ENCODE measurements around the gene DIDO1.
"Not testable (repeated sequence)": the region's sequence is repeated elsewhere in the genome, so short reads cannot be mapped to it uniquely, and the experiment has no call there.

- TF ChIP-seq SMARCB1 (IDR thresholded peaks at IDR 0.05; ENCODE audit: insufficient read length, low read depth); MXI1 (IDR thresholded peaks at IDR 0.05; ENCODE audit: low read depth, low read length); NFATC3 (IDR thresholded peaks at IDR 0.05); TARDBP (IDR thresholded peaks at IDR 0.05); CTCF (IDR thresholded peaks at IDR 0.05 in 2 of 3, conservative IDR thresholded peaks at IDR 0.05 in 1 of 3; ENCODE audit: insufficient read depth in 2 of 3, low read depth in 1 of 3, low read length in 3 of 3); ZNF184 (CRISPR knock-in tag; IDR thresholded peaks at IDR 0.05); KLF1 (tag; IDR thresholded peaks at IDR 0.05); NFXL1 (CRISPR knock-in tag; IDR thresholded peaks at IDR 0.05); SIN3A (IDR thresholded peaks at IDR 0.05; ENCODE audit: borderline replicate concordance in 2 of 2, control insufficient read depth in 1 of 2, low read depth in 2 of 2, low read length in 2 of 2); MAX (CRISPR knock-in tag; IDR thresholded peaks at IDR 0.05); CTBP1 (IDR thresholded peaks at IDR 0.05; ENCODE audit: borderline replicate concordance); SREBF2 (CRISPR knock-in tag; IDR thresholded peaks at IDR 0.05); YY1 (IDR thresholded peaks at IDR 0.05; ENCODE audit: borderline replicate concordance in 1 of 3, control insufficient read depth in 1 of 3, extremely low read depth in 1 of 3, insufficient read depth in 3 of 3, insufficient read length in 1 of 3, insufficient replicate concordance in 2 of 3, low read depth in 1 of 3, low read length in 2 of 3); MCM3 (IDR thresholded peaks at IDR 0.05): not testable (repeated sequence)
These were observed 73.0 kb downstream of the DIDO1 start for GRCh38 chr20:62853304-62853703.

Measured in K562 (cell line).